Stimulated activated CD8-positive, alpha-beta memory T cell treated with anti-CD3 and anti-CD28 coated beads, Interleukin-7, amount 100 ng/mL, for 48 hours (primary cell): ENCODE data around the gene TNIP2.

ENCODE experiments used
- DNase-seq, 2 donors: peaks; one replicate each; pipeline ENCODE4 v3.0.0-alpha.2; 2020; ENCODE audit warnings: low read depth in 1 of 2; ENCODE audit errors: extremely low read depth in 1 of 2

The TNIP2 gene

DNA sequence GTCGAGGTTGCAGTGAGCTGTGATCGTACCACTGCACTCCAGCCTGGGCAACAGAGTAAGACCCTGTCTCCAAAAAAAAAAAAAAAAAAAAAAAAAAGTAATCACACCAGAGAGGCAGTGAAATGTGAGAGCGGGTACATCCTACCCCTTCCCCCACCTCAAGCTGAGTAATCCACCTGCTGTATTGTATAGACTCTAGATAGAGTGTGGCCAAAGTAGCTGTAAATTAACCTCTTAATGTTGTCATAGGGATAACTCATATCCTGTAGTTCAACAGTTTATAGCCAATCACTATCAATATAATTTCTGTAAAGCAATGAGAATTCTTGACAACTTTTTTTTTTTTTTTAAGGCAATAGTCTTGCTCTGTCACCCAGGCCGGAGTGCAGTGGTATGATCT lies 30.8 kb downstream of the TNIP2 start:
- no peak for DNase-seq

DNA sequence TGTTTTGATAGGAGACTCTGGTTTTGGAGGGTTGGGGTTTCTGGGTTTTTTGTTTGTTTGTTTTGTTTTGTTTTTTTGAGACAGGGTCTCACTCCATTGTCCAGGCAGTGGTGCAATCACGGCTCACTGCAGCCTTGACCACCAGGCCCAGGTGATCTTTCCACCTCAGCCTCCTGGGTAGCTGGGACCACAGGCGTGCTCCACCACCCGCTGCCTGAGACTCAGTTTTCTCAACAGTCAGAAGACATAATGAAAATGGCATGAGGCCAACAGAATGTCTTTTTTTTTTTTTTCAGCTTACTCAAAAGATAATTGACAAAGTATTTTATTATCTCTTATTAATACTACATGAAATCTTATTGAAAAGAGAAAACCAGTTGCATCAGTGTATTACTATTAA lies 32.4 kb downstream of the TNIP2 start:
- DNase-seq = no peak

- no peak for DNase-seq
These were observed 34.1 kb downstream of the TNIP2 start for GRCh38 chr4:2722033-2722432.

GRCh38 chr4:2721586-2721985 lies 34.5 kb downstream of the TNIP2 start:
- DNase-seq = no peak

- DNase-seq = no peak
These were observed 39.9 kb downstream of the TNIP2 start for GRCh38 chr4:2716236-2716635.

GRCh38 chr4:2715426-2715825 lies 40.7 kb downstream of the TNIP2 start:
- no peak for DNase-seq

- no peak for DNase-seq
These were observed 41.2 kb downstream of the TNIP2 start for GRCh38 chr4:2714918-2715317.

DNA sequence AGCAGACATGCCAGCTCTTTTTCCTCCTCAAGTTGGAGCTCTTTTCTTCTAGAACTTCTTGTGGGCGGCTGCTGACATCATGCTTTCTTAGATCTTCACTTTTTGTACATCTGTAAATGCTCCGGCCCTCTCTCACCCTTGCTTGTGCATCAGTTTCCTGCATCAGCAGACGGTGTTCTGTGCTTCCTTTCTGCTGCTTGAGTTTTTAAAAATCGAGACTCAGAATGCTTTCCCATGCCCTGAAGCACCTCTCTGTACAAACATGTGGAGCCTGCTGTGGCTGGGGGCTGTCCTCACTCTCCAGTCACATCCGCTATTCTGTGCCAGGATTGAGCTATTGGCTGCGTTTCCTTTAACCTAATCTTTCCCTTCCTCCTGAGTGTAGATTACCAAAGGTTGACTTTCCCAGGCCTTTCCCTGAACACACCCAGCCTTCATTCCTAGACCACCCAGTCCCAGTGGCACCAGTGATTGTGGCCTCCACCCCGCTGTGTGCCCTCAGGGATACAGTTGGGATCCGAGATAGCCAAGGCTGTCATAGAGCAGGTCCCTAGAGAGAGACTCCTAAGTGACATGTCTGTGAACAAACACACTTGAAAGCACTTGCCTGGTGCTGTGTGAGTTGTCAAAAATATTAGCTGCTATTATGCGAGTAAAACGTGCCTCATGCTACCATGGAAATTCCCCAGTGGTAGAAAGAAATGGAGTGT lies 41.9 kb downstream of the TNIP2 start:
- DNase-seq = peak in 1 of 2 donors; percentile 25

GRCh38 chr4:2713337-2713736 lies 42.8 kb downstream of the TNIP2 start:
- no peak for DNase-seq

GRCh38 chr4:2712261-2712842 lies 43.8 kb downstream of the TNIP2 start:
- DNase-seq = no peak

DNA sequence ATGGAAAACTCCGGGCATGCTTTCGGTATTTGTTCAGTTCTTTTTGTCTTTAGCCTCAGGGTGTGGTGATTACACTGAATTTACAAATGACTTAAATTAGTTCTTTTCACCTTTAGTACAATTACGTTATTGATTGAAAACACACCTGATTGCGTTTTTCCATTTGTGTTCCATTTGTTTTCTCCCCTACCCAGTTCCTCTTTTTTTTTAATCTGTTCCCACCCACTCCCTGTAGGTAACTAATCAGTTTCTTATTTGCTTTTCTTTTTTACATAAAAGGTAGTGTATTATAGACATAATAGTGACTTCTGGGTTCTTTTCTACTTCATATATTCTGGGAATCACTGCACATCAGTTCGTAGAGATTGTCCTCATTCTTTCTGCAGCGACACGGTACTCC lies 53.4 kb downstream of the TNIP2 start:
- DNase-seq = no peak

DNA sequence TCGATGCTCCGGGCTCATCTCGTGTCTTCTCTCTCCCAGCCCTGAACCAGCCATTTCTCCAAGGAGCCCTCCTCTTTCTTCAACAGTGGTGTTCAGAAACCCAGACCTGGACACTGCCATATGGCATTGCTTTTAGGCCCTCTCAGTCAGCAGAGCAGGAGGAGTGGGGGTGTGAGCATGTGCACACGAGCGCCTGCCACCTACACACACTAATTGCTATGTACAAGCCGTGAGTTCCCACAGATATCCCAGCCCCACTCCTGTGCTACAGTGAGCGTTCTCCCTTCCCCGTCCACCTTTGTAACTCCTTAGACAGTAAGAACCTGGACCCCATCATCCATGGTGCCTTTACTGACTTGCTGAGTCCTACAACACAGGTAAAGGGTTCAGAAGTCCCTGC lies 53.8 kb downstream of the TNIP2 start:
- DNase-seq = no peak

GRCh38 chr4:2700031-2700430 lies 56.1 kb downstream of the TNIP2 start:
- no peak for DNase-seq

- DNase-seq = no peak
These were observed 56.6 kb downstream of the TNIP2 start for GRCh38 chr4:2699534-2699933.

DNA sequence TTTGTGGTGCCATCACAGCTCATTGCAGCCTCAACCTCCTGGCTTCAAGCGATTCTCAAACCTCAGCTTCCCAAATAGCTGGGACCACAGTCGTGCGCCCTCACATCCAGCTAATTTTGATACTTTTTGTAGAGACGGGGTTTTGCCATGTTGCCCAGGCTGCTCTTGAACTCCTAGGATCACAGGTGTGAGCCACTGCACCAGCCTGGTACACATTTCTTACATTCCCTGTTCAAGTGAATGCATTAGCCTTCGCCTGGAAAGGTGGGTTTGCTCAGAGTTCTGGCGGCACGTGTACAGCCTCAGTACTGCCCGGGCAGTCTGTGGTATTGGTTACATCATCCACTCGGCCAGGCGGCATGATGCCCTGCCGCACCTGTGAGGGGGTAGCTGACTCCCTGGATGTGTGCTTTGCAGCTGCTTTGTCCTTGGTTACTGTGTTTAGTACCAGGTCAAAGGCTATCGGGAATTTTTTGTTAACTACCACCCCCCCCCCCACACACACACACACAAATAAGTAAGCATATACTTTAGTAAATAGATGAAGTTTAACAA lies 57.1 kb downstream of the TNIP2 start:
- no peak for DNase-seq

GRCh38 chr4:2698504-2698903 lies 57.6 kb downstream of the TNIP2 start:
- DNase-seq = no peak

DNA sequence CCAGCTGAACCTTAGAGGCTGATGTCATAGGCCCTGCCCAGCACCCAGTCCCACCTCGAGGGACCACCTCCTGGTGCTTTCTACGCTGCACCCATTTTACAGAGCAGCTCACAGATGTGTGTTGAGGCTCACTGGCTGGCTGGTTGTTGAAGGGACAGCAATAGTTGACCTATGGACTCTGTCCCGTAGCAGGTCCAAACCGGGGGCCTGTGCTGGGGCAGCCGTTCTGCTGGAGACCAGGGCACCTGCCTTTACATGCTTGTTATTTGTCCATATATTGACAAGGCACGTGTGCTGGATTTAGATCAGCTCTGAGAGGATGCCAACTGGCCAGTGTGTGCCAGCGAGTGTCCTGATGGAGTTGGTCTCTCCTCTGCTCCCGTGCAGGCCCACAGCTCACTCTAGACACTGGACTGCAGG lies 58.1 kb downstream of the TNIP2 start:
- no peak for DNase-seq

DNA sequence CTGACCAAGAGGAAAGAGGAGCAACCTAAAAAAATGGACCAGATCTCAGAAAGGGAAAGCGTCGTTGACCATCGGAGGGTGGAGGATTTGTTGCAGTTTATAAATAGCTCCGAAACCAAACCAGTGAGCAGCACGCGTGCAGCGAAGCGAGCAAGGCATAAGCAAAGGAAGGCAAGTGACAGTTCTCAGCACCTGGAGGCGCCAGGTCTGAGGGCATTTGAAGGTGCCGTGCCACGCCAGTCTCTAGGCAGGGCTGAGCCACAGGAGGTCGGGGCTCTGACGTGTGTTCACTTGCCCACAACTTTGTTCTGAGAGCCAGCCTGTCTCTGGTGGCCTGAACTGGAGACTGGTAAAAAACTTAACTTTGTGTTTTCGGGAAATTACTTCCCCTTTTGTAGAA lies 59.7 kb downstream of the TNIP2 start:
- no peak for DNase-seq

GRCh38 chr4:2695346-2696060 lies 60.6 kb downstream of the TNIP2 start:
- no peak for DNase-seq

DNA sequence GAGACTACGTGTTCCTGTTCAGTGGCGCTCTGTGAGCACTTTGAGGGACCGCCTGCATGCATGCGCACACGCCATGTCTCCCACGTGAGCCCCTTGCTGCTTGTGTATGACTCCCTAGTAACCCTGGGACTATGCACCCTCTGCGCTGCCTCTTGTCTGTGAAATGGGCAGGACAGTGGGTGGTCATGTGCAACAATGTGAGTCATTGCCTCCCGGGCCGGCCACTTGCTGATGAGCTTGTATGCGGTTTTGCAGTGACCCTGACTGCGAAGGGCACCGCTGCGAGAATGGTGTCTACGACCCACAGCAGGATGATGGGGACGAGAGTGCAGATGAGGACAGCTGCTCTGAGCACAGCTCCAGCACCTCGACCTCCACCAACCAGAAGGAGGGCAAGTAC lies 61.4 kb downstream of the TNIP2 start:
- DNase-seq = no peak

GRCh38 chr4:2691952-2692435 lies 64.1 kb downstream of the TNIP2 start:
- DNase-seq = peak in 1 of 2 donors; percentile 25
